Endometrial microvascular endothelial cells (primary cell): Measurements from ENCODE around the gene UBE2QL1. TPM values are rescaled to one million over a fixed set of nuclear protein-coding genes. Genes with fewer than 3 reads are reported as not detected.

Experiments
- in situ Hi-C: cut with HindIII; loops from 2 replicates; pipeline ENCODE4 v1.10.0; 2017; ENCODE audit warnings: low sequenced_read_pairs, low pct_unique_long_range_greater_than_20kb; ENCODE audit errors: inconsistent ontology term
- total RNA-seq: library from RNA; depleted of rRNA; stranded (reverse); fragments of >200 nt; gene quantifications from one replicate; pipeline ENCODE4 v1.2.3, GENCODE V29; 2015; ENCODE audit errors: inconsistent ontology term

The UBE2QL1 gene
- total RNA-seq, 1 donor from 2014 or later = under 0.01 TPM

DNA sequence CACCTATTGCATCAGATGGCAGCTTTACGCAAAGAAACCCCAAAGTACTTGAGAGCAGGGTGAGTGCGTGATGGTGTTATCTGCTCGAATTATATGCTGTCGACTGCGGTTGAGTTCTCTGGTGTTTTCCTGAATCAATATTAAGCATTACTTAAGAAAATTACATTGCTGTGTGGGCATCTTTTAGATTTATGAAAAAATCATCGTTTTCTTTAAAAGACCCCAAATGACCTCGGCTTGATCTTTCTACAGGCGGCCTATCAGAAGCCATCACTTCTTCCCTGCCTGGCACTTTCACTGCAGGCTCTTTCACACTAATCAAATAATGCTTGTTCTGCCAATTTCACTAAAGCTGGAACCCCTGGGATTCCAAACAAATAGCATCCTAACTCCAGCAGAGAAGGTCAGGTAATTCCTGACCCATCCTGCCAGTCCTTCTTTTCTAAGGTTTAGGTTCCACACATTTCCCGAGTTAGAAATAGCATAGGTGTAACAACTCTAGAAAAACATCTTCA, 1.7 kb downstream of the UBE2QL1 start:
- in situ Hi-C loops = no loop called here

DNA sequence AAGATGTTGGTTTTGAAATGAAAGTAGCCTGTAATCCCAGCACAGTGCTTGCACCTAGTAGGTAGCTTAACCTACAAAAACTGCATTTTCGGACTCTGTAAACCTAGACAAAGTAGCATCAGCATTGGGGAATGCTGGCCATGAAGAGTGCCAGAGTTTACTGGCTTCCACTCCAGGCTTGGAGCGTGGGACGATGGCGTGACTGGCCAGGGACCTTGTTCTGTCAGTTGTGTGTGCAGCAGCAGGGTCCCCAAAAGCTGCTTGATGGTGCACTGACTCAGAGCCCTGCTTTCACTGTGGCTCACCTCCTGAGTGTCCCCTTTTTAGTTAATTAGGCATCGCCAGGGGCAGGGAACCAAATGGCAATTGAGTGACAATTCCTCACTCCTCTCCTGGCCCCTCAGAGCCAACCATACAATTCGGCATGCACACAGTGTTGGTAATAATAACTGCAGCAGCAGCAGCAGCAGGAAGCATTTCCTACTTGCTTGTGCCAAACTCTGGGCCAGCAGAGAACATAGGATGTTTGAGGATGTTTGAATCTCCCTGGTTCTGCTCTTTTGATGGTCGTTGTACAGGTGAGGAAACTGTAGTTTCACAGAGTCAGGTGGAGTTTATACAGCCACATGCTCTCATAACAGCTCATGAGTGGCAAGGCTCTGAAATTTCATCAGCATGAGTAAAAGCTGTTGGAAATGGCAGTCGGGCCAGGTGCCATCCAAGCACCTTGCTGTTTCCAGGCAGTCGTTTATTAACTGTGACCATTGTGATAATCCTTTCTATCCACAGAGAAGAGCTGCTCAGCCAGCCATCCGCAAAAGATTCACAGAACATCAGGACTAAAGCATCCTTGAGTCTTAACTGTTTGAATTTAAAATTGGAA, 4.2 kb downstream of the UBE2QL1 start:
- in situ Hi-C loops = no loop called here

- in situ Hi-C loops = no loop called here
Observed at GRCh38 chr5:6453937-6454560, 5.4 kb downstream of the UBE2QL1 start.

GRCh38 chr5:6454628-6455053, 6.0 kb downstream of the UBE2QL1 start:
- in situ Hi-C loops = no loop called here

DNA sequence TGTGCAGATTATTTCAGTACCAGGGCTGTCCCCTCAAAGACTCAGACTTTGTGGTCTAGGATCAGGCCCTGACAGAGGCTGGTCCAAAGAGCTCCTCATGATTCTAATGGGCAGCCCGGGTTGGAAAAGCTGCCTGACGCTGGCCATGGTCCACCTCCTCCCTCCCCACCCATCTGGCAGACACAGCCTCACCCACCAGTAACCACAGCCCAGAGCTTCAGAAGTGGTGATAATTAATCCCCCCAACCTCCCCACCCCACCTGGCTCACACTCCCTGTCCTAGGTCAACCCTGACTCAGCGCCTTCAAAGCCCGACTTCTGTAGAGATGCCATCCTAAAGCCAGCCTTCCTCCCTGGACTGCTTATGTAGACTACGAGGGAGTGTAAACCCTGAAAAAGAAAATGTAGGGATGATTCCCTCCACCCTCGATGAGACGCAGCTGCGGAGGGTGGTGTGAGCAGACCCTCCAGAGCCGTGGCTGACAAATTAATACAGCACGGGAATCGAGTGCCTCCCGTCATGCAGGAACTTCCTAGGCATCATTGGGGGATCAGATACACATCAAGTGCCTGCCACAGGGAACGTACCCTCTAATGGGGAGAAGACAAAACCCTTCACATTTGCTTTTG, 7.0 kb downstream of the UBE2QL1 start:
- in situ Hi-C loops = no loop called here

DNA sequence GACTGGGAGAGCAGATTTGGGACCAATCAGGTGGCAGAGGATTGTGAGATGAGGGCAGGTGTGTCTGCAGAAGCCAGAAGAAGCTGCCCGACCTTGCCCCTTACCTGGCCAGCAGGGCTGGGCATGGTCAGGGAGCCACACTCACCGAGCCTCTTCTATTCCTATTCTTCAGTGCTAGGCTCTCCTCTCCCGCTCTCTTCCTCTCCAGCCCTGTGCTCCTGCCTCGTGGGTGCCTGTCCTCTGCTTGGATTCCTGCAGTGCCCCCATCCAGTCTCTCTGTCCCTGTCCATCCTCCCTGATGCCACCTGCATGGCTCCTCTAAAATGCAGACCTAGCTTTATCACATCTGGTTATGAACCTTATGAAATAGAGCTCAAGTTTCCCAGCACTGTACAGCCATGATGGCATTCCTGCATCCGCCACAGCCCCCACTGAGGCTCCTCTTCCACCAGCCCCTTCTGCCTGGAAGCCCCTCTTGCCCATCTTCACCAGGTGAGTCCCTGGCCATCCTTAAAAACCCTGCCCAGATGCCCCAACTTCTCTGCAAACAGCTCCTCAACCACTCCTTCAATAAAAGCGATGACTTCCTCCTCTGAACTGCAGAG, 8.2 kb downstream of the UBE2QL1 start:
- in situ Hi-C loops = no loop called here

- in situ Hi-C loops = no loop called here
Observed at GRCh38 chr5:6457592-6457991, 8.9 kb downstream of the UBE2QL1 start.

GRCh38 chr5:6458833-6459232, 10.2 kb downstream of the UBE2QL1 start:
- in situ Hi-C loops = no loop called here

DNA sequence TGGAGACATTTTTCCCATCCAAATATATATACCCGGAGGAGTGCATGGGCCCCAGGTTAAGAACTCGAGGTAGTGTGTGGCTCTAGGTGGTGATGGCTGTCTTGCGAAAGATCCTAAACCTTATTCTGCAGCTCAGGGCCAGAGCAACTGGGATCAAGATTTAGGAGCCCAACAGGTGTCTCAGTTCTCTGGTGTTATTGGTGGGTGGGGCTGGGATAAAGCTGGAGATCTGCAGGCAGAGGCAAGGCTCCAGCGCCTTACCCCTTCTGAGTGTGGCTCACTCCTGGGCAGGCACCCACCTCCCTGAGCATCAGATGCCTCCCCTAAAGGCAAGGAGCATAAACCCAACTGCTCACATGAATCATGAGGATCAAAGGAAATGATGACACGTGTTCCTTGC, 11.2 kb downstream of the UBE2QL1 start:
- in situ Hi-C loops = no loop called here

DNA sequence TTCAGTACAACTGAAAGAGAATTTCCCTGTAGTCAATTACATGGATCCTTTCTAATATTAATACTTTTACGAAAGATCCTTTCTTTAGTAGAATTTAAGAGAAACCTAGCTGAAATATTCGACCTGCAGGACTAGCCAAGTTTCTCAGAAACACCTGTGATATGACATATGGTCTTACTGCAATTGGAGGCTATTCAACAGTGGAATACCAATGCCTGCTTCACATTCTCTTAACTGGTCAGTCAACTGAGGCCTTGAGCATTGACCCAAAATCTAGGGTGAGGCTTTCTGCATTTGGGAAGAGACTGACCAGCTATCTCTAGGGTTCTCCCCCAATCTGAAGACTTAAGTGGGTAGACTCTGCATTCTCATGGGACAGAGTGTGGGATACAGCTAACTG, 12.3 kb downstream of the UBE2QL1 start:
- in situ Hi-C loops = no loop called here

DNA sequence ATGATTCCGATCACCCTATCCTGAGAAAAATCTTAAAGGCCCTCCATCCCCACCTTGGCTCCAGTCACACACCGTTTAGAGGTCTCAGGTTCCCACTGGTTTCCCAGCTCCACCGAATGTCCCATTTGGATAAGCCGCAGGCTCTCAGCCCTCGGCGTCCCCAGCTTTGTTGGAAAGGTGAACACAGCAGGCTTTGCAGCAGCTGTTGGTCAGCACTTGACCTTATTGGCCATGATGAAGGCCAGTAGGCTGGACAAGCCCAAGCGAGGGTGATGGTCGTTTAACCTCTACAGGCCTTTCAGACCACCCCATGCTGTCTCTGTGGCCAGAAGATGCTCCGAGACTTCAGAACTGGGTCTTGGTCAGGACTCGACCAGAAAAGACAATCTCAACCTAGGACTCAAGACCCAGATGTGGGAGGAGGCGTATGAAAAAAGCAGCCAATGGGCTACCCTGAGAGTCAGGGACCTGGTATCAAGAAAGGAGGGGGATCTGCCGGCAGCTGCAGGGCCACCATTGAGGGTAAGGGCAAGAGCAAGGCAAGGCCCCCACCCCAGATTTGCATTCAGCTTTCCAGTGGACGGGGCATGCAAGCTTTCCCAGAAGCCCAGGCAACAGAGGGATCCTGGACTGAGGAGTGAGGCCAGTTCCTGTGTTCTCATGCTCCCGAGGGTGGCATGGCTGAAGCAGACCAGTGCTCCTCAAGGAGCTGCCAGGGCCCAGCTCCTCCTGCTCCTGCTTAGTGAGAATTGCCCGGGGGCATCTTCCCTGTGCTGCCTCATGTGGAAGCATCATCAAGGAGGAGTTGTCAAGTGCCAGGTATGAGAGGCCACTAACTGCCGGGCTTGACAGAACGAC, 13.4 kb downstream of the UBE2QL1 start:
- in situ Hi-C loops = no loop called here

DNA sequence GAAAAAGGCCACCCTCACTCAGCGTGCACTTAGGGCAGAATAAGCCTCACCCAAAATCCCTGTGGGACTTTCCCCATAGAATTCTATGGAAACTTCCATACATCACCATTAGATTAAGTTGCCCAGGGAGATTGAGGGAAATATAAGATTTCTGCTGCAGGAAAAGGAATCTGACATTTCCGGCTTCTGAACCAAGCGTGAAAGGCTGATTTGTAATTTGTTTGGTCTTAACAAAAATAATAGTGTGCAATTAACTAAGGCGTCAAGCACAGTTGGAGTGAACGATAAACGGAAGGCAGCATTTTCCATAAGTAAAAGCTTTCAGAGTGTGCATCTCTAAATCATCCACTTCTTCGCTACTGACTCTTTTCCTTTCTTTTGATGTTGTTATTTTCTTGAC, 14.0 kb downstream of the UBE2QL1 start:
- in situ Hi-C loops = no loop called here

GRCh38 chr5:6464441-6464840, 15.8 kb downstream of the UBE2QL1 start:
- in situ Hi-C loops = no loop called here

GRCh38 chr5:6465831-6466790, 17.5 kb downstream of the UBE2QL1 start:
- in situ Hi-C loops = no loop called here

GRCh38 chr5:6466975-6467567, 18.4 kb downstream of the UBE2QL1 start:
- in situ Hi-C loops = no loop called here

DNA sequence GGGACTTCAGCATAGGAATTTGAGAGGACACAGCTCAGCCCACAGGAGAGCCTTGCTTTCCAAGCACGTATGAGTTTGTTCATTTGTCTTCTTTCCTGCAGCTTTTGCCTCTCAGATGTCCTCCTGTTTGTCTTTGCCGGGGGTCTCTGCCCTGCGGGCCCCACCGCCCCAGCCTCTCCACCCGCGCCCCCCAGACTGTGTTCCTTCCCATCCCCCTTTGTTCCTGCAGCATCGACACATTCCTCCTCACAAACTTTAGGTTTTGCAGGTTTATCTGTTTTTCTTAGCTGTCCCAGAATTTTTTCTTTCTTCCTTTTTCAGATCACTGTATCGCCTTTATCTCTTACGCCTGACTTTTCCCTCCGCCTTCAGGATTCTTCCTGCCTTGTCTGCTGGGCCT, 18.9 kb downstream of the UBE2QL1 start:
- in situ Hi-C loops = no loop called here

- in situ Hi-C loops = no loop called here
Observed at GRCh38 chr5:6468104-6468503, 19.4 kb downstream of the UBE2QL1 start.
